GM23248 (cell line): ENCODE data around the gene SEZ6L. TPM values are rescaled to one million over a fixed set of nuclear protein-coding genes. Genes with fewer than 3 reads are reported as not detected.

Experiments
- DNase-seq: peaks from one replicate; pipeline ENCODE4 v3.0.0-alpha.2; 2015
- H2AFZ ChIP-seq: fragments of 200-600 bp; sonication (generic); 2 replicates; pipeline ENCODE4 v1.6.1; 2016; ENCODE audit warnings: antibody characterized with exemption
- H3F3A ChIP-seq: fragments of 200-600 bp; sonication (generic); 2 replicates; pipeline ENCODE4 v1.6.1; 2016; ENCODE audit warnings: mild to moderate bottlenecking, antibody characterized with exemption, mixed run types; ENCODE audit not compliant: insufficient read depth
- H3K27ac ChIP-seq: fragments of 200-600 bp; sonication (generic); 2 replicates; pipeline ENCODE4 v1.5.1; 2016; ENCODE audit warnings: mild to moderate bottlenecking
- H3K27me3 ChIP-seq: fragments of 200-600 bp; sonication (generic); replicated peaks from 2 replicates; pipeline ENCODE4 v1.6.1; 2016; ENCODE audit warnings: mild to moderate bottlenecking; ENCODE audit not compliant: insufficient read depth
- H3K36me3 ChIP-seq: fragments of 200-600 bp; sonication (generic); 2 replicates; pipeline ENCODE4 v1.6.1; 2016; ENCODE audit warnings: low read depth, mild to moderate bottlenecking
- H3K4me1 ChIP-seq: fragments of 200-600 bp; sonication (generic); 2 replicates; pipeline ENCODE4 v1.6.1; 2016; ENCODE audit warnings: mild to moderate bottlenecking; ENCODE audit not compliant: insufficient read depth
- H3K4me2 ChIP-seq: fragments of 200-600 bp; sonication (generic); one replicate; pipeline ENCODE4 v1.6.1; 2016; ENCODE audit warnings: mild to moderate bottlenecking; ENCODE audit not compliant: unreplicated experiment
- H3K4me3 ChIP-seq: fragments of 200-600 bp; sonication (generic); 2 replicates; pipeline ENCODE4 v1.5.1; 2016; ENCODE audit warnings: mild to moderate bottlenecking
- H3K79me2 ChIP-seq: fragments of 200-600 bp; sonication (generic); 2 replicates; pipeline ENCODE4 v1.6.1; 2016; ENCODE audit warnings: mild to moderate bottlenecking; ENCODE audit not compliant: insufficient read depth
- H3K9ac ChIP-seq: fragments of 200-600 bp; sonication (generic); 2 replicates; pipeline ENCODE4 v1.6.1; 2016; ENCODE audit warnings: mild to moderate bottlenecking
- H3K9me2 ChIP-seq: fragments of 200-600 bp; sonication (generic); 2 replicates; pipeline ENCODE4 v1.6.1; 2016; ENCODE audit warnings: mixed run types, mild to moderate bottlenecking, moderate library complexity; ENCODE audit not compliant: insufficient read depth
- H3K9me3 ChIP-seq: fragments of 200-600 bp; sonication (generic); one replicate; pipeline ENCODE4 v1.6.1; 2017; ENCODE audit warnings: low read depth
- H4K20me1 ChIP-seq: fragments of 200-600 bp; sonication (generic); 2 replicates; pipeline ENCODE4 v1.6.0; 2016; ENCODE audit not compliant: insufficient read depth
- EZH2 ChIP-seq: fragments of 200-600 bp; sonication (generic); IDR thresholded peaks from 2 replicates; pipeline ENCODE4 v1.6.1; 2018; ENCODE audit warnings: antibody characterized with exemption, mild to moderate bottlenecking; ENCODE audit not compliant: insufficient read depth, poor library complexity, severe bottlenecking
- EZH2phosphoT487 ChIP-seq: fragments of 200-600 bp; sonication (generic); IDR thresholded peaks from 2 replicates; pipeline ENCODE4 v1.6.1; 2018; ENCODE audit warnings: antibody characterized with exemption, moderate library complexity, mild to moderate bottlenecking, low read depth; ENCODE audit not compliant: insufficient read depth
- WGBS, 2 experiments: methylation state at CpG; one replicate each; pipeline ENCODE4 v1.1.6; 2015 to 2017; ENCODE audit warnings: low lambda C conversion rate in 2 of 2, low coverage in 1 of 2; ENCODE audit errors: missing lambda C conversion rate in 2 of 2; 5-methylcytosine and 5-hydroxymethylcytosine counted together
- in situ Hi-C: fragments of 300-500 bp; cut with MboI; formaldehyde crosslinking; loops from 2 replicates; pipeline ENCODE4 v1.15.0; 2020
- polyA plus RNA-seq: library from polyadenylated mRNA; unstranded; fragments of >200 nt; fragmentation: Nextera tagmentation; extraction: Ambion mirVana; gene quantifications from 2 replicates; pipeline ENCODE4 v1.2.1, GENCODE V29; 2016
- total RNA-seq: library from RNA; depleted of rRNA; stranded (reverse); fragments of >200 nt; shearing (Covaris generic); gene quantifications from 2 replicates; pipeline ENCODE4 v1.2.3, GENCODE V29; 2014

SEZ6L gene
- total and polyA plus RNA-seq, 2 experiments from 2014 or later, result under 0.01 to 0.18 TPM

DNA sequence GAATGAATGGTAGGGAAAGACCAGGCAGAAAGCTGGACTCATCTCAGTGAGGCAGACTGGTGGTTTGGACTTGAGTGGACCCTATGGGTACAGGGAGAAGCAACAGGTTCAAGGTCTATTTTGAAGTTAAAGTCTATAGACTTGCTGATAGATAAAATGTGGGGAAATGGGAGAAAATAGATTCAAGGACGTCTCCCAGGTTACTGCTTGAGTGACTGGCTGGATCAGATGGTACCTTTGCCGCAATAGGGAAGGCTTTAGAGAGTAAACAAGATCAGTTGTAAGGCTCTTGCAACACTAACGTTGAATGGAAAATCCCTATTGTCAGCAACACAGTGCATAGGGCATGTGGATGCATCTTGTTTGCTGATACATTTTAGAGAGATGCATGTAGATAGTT, 27.4 kb downstream of the SEZ6L start:
- Histone ChIP-seq H2AFZ (no peak overlapping the region), H3K27me3 (no peaks in the 10 kb centered on the region), H4K20me1 (no peaks in the 10 kb centered on the region), H3K4me1 (no peaks in the 10 kb centered on the region), H3F3A (no peaks in the 10 kb centered on the region), H3K9me3 (no peaks in the 10 kb centered on the region), H3K79me2 (no peaks in the 10 kb centered on the region), H3K27ac (no peak overlapping the region), H3K36me3 (no peaks in the 10 kb centered on the region), H3K4me2 (no peak overlapping the region), H3K9ac (no peak overlapping the region), H3K4me3 (no peak overlapping the region), H3K9me2 (no peaks in the 10 kb centered on the region)
- WGBS, 2 experiments, result 9 to 11% methylated on average over 3 of the region's 3 CpGs
- in situ Hi-C loops, result no loop called here
- no peak for TF ChIP-seq EZH2
- no peak for DNase-seq

DNA sequence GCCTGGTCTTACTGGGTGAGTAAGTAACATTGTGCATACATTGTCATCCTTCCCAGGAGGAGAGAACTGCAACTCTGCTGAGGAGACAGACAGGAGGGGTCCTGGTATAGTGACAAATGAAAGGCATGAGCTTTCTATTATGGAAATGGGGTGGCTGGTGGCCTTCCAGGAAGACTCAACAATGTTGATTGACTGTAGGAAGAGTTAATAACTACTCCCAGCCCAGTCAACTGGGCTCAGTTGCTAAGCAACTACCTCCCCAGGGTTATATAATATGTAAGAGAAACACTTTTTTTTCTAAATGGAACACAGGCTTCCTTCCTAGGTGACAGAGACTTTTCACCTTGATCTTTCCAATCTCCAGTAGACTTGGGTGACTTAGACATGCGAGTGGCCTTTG, 28.2 kb downstream of the SEZ6L start:
- in situ Hi-C loops, result no loop called here
- no peak for TF ChIP-seq EZH2phosphoT487
- no peak for TF ChIP-seq EZH2
- Histone ChIP-seq H3K4me2 (no peak overlapping the region), H3K4me1 (no peaks in the 10 kb centered on the region), H4K20me1 (no peaks in the 10 kb centered on the region), H3K27ac (no peak overlapping the region), H3F3A (no peaks in the 10 kb centered on the region), H2AFZ (no peak overlapping the region), H3K36me3 (no peaks in the 10 kb centered on the region), H3K4me3 (no peak overlapping the region), H3K27me3 (no peaks in the 10 kb centered on the region), H3K79me2 (no peaks in the 10 kb centered on the region), H3K9me3 (no peaks in the 10 kb centered on the region), H3K9me2 (no peaks in the 10 kb centered on the region), H3K9ac (no peak overlapping the region)
- DNase-seq, result no peak
- WGBS, 2 experiments, result 0 to 17% methylated on average over 1 of the region's 1 CpG

DNA sequence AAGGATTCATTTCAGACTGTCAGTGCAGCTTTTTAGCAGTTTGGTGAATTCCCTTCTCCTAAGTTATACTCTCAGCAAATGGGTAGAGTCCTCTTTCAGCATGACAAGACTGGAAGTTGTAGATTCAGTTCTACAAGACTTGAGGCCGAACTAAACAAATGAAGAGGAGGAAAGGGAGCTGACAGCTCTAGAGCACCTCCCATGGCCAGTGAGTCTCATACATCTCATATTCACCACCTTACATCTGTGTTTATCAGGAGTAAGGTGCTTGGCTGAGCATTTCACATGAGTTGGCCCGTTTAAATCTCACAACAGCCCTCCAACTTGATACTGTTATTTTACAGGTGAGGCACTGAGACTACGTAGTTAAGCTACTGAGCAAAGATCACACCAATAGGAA, 30.4 kb downstream of the SEZ6L start:
- Histone ChIP-seq H3K79me2 (no peaks in the 10 kb centered on the region), H3K4me1 (no peaks in the 10 kb centered on the region), H3K27ac (no peak overlapping the region), H3K9me2 (no peaks in the 10 kb centered on the region), H3K27me3 (no peaks in the 10 kb centered on the region), H3K9ac (no peak overlapping the region), H3K36me3 (no peaks in the 10 kb centered on the region), H3F3A (no peaks in the 10 kb centered on the region), H3K4me2 (no peak overlapping the region), H3K9me3 (no peaks in the 10 kb centered on the region), H4K20me1 (no peaks in the 10 kb centered on the region), H3K4me3 (no peak overlapping the region), H2AFZ (no peak overlapping the region)
- in situ Hi-C loops, result loop anchor here (25.0 kb wide), 1 partner anchor 113 kb away; no protein-coding TSS in a partner anchor
- no peak for DNase-seq
- 10 to 13% methylated on average over 3 of the region's 3 CpGs for WGBS, 2 experiments
- TF ChIP-seq EZH2phosphoT487, result no peak
- TF ChIP-seq EZH2, result no peak

DNA sequence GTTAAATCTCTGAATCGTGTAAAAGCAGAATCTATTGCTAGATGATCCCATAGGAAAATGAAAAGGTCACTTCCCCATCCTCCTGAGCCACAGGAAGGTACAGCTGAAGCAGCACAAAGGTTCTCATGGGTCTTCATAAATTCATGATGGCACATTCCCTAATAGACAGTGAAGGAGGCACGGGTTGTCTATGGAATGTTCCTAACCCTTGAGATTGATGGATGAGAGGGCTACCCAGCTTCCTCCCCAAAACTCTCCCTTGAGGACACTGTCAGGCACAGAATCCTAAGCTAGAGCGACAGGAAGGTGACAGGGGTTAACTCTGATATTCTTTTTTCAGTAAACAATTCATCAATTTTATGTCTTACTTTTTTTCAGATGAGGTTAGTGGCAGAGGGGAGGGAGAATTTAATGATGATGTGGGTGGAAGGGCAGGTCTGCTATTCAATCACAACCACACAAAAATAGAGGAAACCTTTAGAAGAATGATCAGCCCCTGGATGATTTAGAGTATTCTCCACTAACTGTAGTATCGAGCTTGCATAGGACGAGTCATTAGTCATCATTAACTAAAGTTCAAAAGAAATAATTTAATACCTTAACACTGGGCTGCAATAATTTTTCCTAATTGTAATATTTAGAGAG, 33.1 kb downstream of the SEZ6L start:
- no peak for TF ChIP-seq EZH2
- no peak for TF ChIP-seq EZH2phosphoT487
- H4K20me1 ChIP-seq, result no peaks in the 10 kb centered on the region
- no peak overlapping the region for H3K9ac ChIP-seq
- H3K27me3 ChIP-seq, result no peaks in the 10 kb centered on the region
- no peaks in the 10 kb centered on the region for H3K4me1 ChIP-seq
- no peaks in the 10 kb centered on the region for H3K9me3 ChIP-seq
- no peaks in the 10 kb centered on the region for H3K36me3 ChIP-seq
- 2 to 6% methylated on average over 5 of the region's 5 CpGs for WGBS, 2 experiments
- H3K27ac ChIP-seq, result no peak overlapping the region
- no peak overlapping the region for H3K4me3 ChIP-seq
- H3K9me2 ChIP-seq, result no peaks in the 10 kb centered on the region
- no peak overlapping the region for H3K4me2 ChIP-seq
- DNase-seq, result no peak
- in situ Hi-C loops, result loop anchor here (25.0 kb wide), 1 partner anchor 110 kb away; no protein-coding TSS in a partner anchor
- H3F3A ChIP-seq, result no peaks in the 10 kb centered on the region
- H2AFZ ChIP-seq, result no peak overlapping the region
- no peaks in the 10 kb centered on the region for H3K79me2 ChIP-seq
